ENCODE measurements around the gene TEX38.

GRCh38 chr1:46665983-46666382, 5.7 kb upstream of the TEX38 start:
- TF ChIP-seq, protein P1, sequence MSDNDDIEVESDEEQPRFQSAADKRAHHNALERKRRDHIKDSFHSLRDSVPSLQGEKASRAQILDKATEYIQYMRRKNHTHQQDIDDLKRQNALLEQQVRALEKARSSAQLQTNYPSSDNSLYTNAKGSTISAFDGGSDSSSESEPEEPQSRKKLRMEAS (IDR thresholded peaks at IDR 0.05): no peak
- no peak for TF ChIP-seq TEAD4 (IDR thresholded peaks at IDR 0.05)

All from Ishikawa (cell line).